ENCODE results near the gene THPO.
A peak's percentile ranks its signal among the peaks of the same experiment; 100 is the strongest.

Gene THPO

DNA sequence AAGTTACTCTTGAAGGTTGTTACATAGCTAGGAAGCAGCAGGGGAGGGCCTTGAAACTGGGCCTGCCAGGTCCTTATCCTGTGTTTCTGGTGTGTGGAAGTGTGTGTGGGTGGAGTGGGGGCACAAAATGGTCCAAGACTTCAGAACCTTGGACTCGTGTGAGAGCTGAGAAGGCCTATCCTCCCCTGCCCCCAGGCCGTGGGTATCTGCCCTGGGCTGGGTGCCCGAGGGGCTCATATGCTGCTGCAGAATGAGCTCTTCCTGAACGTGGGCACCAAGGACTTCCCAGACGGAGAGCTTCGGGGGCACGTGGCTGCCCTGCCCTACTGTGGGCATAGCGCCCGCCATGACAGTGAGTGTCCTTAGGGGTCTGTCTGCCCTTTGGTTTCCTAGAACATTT lies 6.3 kb upstream of the THPO start:
- DNase-seq: no peak

DNA sequence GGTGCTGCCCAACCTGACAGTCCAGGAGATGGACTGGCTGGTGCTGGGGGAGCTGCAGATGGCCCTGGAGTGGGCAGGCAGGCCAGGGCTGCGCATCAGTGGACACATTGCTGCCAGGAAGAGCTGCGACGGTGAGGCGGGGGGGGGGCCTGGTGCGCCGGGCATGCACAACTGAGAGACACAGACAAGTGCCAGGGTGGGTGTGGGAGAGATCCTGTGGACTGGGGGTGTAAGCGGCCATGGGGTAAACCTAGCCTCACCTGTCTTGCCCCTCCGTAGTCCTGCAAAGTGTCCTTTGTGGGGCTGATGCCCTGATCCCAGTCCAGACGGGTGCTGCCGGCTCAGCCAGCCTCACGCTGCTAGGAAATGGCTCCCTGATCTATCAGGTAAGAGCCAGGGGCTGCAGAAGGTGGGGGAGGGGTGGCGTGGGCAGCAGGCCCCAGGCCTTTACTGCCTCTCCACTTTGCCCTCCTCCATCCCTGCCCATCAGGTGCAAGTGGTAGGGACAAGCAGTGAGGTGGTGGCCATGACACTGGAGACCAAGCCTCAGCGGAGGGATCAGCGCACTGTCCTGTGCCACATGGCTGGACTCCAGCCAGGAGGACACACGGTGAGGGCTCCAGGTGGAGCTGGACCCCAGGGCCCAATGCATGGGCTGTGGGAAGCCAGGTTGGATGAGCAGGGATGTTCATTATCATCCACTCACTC lies 5.2 kb upstream of the THPO start:
- no peak for DNase-seq

DNA sequence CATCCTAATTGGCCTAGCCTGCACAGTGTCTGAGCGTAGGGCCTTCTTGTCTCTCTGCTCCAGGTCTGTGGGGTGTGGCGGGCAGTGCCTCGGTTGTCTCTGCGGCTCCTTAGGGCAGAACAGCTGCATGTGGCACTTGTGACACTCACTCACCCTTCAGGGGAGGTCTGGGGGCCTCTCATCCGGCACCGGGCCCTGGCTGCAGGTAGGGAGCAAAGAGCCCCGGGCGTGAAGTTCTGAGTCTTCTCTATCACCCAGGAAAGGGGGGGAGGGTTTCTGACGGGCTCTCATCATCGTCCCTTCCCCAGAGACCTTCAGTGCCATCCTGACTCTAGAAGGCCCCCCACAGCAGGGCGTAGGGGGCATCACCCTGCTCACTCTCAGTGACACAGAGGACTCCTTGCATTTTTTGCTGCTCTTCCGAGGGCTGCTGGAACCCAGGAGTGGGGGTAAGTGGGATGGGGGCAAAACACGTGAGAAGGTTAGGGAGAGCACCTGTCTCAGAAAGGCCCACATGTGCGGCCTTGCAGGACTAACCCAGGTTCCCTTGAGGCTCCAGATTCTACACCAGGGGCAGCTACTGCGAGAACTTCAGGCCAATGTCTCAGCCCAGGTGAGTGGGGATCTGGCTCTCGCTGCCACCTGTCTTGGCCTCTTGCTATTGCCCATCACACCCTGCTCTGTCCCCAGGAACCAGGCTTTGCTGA lies 4.5 kb upstream of the THPO start:
- DNase-seq: no peak

- DNase-seq: no peak
These were observed 3.5 kb upstream of the THPO start for GRCh38 chr3:184381261-184382224.

DNA sequence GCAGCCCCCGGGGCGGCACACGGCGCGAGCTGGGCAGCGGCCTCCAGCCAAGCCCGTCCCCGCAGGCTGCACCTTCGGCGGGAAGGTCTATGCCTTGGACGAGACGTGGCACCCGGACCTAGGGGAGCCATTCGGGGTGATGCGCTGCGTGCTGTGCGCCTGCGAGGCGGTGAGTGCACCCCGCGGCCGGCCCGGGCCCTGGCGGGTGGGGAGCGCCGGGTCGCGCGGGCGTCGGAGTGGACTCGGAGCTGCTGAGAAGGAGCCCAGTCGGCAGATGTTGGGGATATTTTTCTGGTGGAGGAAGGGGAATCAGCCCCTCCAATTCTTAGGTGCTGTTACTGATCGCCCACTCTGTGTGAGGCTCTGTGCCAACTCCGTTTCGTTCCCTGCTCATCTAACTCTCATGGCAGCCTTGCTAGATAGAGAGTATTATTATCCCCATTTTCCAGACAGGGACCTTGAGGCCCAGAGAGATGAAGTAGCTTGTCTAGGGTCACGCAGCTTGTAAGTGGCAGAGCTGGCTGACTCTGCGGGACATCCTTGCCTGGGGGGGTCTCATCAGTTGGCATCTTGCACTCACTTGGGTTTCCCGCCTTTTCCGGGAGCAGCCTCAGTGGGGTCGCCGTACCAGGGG lies 2.7 kb upstream of the THPO start:
- DNase-seq: no peak

DNA sequence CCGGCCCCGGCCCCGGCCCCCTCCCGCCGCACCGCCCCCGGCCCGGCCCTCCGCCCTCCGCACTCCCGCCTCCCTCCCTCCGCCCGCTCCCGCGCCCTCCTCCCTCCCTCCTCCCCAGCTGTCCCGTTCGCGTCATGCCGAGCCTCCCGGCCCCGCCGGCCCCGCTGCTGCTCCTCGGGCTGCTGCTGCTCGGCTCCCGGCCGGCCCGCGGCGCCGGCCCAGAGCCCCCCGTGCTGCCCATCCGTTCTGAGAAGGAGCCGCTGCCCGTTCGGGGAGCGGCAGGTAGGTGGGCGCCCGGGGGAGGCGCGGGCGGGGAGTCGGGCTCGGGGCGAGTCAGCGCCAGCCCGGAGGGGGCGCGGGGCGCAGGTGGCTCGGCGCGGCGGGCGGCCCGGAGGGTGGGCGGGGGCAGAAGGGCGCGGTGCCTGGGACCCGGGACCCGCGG lies 2.2 kb upstream of the THPO start:
- DNase-seq: no peak

DNA sequence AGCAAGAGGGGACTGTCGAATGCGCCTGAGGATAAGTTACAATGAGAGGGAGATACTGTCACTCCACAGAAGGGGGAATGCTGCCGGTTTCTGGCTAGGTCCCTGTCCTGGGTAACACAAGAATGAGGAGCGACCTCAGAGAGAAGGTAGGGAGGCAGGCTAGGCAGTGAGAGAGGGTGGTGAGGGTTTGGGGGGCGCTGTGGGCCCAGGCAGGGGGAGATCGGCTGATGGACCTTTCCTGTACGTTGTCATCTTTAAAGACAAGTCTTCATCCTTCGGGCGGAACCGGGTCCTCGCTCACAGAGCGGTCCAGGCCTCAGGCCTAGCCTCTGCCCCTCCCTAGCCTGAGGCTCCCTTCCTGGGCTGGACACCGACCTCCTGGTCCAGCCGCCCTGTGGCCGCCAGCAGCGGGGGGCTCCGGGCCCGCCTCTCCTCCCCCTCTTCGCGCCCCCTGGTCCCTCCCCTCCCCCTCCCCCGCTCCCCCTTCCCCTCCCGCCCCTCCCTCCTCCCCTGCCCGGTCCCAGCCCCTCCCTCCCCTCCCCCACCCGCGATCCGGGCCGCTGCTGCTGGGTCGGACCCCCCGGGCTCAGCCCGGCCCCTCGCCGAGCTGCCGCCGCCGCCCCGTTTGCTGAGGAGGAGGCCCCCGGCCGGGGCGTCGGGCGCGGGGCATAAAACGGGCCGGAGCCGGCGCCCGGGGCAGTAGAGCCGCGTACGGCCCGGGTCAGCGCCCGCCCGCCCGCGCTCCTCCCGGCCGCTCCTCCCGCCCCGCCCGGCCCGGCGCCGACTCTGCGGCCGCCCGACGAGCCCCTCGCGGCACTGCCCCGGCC lies 1.6 kb upstream of the THPO start, which contains the start of gene CHRD:
Gene CHRD, plus strand, starts transcription at position 697 of the 827 bp plus-strand sequence. CDS start 265 bp downstream, outside the sequence.
- DNase-seq: no peak

DNA sequence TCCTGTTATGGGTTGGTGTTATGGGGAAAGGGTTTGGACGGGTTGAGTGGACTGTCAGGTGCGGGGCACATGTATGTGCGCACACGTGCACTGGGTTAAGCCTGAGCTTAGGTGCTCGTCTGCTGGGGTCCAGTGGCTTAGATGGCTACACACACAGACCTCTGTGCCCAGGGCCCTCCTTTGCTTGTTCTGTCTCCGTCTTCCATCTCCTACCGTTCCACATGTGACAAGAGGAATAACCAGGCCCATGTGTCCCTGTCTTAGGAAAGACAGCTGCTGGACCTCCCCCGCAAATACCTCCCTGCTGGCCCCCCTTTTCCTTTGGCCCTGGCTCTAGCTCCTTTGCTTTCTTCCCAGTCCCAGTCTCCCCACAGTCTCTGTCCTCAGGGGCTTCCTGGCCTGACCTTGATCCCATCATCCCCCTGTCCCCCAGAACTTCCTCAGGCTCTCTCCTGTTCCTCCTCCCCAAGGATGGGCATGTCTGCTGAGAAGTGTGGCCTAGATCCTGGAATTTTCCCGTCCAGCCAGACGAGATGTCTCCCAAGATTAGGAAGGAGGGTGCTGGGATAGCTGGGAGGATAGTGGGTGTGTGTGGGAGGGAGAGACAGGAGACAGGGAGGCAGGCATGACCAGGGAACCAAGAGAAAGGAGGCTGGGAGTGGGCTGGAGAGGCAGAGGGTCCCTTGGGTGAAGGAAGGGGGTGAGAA lies 797 bp upstream of the THPO start:
- no peak for DNase-seq

- DNase-seq: no peak
These were observed 633 bp downstream of the THPO start for GRCh38 chr3:184377374-184377773.

DNA sequence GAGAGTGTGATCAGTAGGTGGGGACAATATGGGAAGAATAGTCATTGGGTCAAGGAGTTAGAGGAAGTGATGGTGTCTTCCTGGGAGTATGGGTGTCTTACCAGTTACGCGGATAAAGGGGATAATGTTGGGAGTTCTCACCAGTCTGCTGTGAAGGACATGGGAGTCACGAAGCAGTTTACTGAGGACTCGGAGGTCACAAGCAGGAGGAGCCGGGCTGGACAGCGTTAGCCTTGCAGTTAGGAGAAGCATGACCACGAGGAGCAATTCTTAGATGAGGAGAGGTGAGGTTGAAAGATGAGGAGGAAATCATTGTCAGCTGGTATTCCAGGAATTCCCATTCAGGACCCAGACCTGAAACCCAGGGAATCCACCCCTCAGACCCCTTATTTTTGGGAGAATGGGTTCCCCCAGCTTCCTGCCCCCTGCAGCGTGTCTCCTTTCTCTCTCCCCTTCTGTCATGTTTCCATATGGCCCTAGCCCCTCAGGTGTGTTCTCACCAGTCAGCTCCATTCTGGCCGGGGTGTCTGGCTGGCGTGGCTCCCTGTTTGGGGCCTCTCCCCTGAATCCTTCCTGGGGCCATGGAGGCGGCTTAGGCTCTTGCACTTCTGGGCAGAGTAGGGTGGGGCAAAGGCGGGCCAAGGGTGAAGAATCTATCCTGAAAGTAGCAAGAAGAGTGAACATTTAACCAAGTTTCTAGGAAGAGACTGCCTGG lies 2.1 kb downstream of the THPO start:
- DNase-seq: no peak

GRCh38 chr3:184373422-184373821 lies 4.6 kb downstream of the THPO start:
- DNase-seq: no peak

DNA sequence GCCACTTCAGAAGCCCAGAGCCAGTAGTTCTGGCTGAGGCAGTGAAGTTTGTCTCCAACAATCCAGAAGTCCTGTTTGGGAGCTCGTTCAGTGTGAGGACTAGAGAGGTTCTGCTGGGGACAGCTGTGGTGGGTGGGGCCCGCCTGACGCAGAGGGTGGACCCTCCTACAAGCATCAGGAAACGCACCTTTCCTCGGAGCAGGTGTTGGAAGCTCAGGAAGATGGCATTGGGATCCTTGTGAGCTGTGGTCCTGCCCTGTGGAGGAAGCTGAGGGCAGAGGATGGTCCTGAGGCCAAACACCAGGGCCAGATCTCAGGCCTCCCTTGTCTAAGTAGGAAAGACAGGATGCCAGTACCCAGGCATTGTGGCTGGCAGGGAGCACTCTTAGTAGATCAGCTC lies 5.1 kb downstream of the THPO start:
- DNase-seq: no peak

DNA sequence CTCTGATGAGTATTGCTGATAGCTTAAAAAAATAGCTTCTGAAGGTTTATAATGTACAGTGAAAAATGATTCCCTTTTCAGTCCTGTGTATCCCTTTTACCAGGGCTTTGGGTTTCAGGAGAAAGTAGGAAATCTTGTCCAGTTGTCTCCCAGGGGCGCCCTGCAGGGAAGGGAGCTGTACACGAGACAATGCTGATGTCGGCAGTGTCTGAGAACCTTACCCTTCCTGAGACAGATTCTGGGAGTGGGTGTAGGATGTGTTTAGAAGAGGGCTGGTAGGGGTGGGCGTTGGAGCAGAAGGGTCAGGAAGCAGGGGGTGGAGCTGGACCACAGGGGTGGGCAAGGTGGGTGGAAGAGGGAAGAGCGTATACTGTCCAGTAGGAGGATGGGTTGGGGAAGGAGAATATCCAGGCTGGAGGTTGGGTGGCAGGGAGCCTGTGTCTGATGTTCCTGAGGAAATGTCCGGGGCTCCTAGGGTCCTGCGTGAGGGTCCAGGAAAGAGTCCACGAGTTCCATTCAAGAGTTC lies 5.6 kb downstream of the THPO start:
- DNase-seq: no peak

DNA sequence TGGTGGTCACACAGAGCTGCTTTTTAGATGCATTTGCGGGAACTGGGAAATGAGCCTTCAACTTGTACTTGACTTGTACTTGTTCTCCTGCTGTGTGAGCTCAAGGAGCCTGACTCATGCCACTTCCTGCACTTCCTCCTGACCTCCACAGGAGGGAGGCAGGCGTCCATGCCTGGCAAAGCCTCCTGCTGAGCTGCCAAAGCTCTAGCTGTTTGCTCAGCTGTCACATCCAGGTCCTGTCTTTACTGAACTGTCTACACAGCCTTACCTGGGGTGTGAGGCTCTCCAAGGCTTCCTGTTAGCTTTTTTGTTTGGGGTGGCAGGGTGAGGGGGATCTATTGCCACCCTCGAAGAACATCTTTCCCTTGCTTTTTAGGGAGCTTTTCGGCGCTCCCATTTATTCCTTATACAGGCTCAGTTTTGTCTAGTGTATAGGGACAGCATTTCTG lies 6.4 kb downstream of the THPO start:
- DNase-seq: peak; percentile 64

DNA sequence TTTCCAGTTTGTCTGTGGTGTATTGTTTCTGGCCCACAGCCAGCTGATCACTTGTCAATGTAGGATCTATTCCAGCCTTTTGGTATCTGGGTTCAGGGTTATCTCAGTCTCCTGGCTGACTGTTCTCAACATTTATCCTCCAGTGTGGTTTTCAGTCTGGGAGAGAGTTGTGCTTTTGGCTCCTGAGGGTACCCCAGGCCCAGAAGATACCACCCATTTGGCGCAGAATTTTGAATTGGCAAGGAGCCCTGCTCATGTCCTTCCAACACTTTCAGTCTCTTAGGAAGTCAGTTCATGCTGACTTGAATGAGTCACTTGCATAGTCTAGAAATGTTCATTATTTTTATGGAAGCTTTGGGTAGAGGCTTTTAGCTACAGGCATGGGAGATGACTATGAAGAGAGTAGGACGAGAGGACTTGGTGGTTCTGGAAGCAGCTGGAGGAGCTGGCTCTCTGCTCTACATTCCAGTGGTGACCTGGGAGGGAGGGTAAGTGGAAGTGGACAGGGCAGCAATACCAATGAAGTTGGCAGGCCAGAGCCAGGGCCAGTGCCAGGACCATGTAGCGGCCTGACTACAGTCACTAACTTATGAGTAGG lies 9.3 kb downstream of the THPO start:
- no peak for DNase-seq

GRCh38 chr3:184368116-184368515 lies 9.9 kb downstream of the THPO start:
- no peak for DNase-seq

DNA sequence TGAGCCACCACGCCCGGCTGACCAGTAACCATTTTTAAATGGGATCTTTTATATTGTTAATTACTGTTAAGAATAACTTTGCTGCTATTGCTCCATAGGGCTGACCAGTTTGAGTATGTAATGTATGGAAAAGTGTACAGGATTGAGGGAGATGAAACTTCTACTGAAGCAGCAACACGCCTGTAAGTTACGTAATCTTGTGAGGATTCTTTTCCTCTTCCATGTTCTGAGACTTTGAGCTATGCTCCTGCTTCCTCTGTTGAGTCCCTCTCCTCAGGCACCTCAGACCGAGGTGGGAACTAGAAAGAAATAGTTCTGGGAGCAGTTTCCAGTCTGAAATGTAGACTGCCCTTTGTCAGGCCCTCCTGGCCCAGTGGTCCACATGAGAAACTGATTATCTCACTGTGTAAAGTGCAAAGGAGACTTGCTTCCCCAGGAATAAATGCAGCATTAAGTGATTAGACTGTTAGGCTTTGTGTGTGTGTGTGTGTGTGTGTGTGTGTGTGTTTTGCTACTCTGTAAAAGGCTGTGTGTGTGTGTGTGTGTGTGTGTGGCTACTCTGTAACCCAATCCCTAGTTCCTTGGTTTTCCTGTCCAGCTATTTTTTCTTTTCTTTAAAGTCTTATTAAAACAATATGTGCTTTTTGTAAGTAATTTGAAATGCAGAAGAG lies 11.3 kb downstream of the THPO start:
- no peak for DNase-seq

DNA sequence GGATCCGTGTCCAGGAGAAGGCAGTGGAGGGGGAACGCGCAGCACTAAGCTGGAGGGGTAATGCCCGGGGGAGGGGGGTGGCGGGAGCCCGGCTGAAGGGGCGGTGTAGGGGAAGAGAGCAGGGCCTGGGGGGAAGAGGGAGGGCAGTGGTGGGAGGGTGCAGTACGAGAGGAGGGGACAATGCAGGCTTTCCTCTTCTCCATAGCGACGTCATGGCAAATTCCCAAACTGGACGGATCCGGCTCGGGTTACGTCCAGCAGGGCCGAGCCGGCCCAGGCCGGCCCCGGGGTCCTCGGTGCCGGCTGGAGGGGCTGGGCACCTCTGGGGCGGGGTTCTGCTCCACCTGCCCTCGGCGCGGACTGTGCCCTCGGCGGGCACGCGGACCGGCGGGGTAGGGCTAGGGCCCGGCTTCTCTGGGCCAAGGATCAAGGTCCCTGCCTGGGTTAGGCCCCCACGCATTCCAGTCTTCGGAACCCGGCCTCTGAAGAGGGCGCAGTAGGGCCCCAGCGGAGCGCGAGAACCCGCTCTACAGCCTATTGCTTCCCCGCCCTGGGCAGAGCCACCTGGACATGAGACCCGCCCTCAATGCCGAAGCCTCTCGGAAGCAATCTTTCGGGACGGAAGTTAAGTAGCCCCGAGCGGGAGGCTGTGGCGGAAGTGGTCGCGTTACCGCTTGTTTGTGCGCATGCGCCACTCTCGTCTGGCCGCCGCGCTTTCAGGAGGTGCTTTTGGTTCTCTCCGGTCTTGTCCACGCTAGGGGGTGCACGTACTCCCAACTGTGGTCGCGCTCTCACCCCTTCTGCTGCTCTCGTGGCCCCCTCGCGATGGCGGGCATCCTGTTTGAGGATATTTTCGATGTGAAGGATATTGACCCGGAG lies 15.1 kb downstream of the THPO start:
- peak; percentile 92 for DNase-seq

All from T1000 (cell line).